K562 (cell line): Measurements from ENCODE around the gene ASB4. TPM values are rescaled to one million over a fixed set of nuclear protein-coding genes. Genes with fewer than 3 reads are reported as not detected.

Experiments
- ATAC-seq: fragments of 200-7000 bp; cut with Tn5 transposase; 3 replicates; pipeline ENCODE4 v1.9.1; 2020; ENCODE audit warnings: moderate library complexity
- BruUV-seq: library from RNA; stranded (reverse); fragments of 400-500 nt; replicated peaks from 2 replicates; lab custom pipeline; 2021; lab: Mats Ljungman, UMichigan
- CTCF ChIA-PET: fragments of 300-600 bp; formaldehyde crosslinking; extraction: SDS; loops from one replicate; lab custom pipeline; 2021; ENCODE audit warnings: low intra/inter-chr PET ratio; lab: Yijun Ruan, JAX
- POLR2A ChIA-PET: fragments of 300-600, 350-650 bp; sonication (Branson Sonifier 250); formaldehyde crosslinking; extraction: SDS; loops from one replicate; lab custom pipeline; 2021; ENCODE audit warnings: antibody characterized with exemption, inconsistent platforms; lab: Yijun Ruan, JAX
- DNase-seq, 4 experiments: peaks; one replicate each; pipeline versions ENCODE4 v3.0.0 to v3.0.0-alpha.2; 2011 to 2018; ENCODE audit warnings: low spot score in 3 of 4, mixed read lengths in 3 of 4; ENCODE audit errors: extremely low read depth in 1 of 4
- FAIRE-seq: peaks from 2 replicates; lab custom pipeline; 2011; peaks lifted over from hg19 to GRCh38; lab: Jason Lieb, UNC
- H2AFZ ChIP-seq: 2 replicates; pipeline ENCODE4 v1.6.0; 2011; ENCODE audit warnings: low read depth, low read length, control low read depth, inconsistent platforms
- H3K27ac ChIP-seq: fragments of 200-600 bp; 3 replicates; pipeline ENCODE4 v1.8.0; 2011; ENCODE audit warnings: low read depth, mild to moderate bottlenecking, control low read depth, inconsistent platforms, low read length, moderate library complexity, mixed read lengths; ENCODE audit errors: extremely low read depth
- H3K27me3 ChIP-seq, 2 experiments: fragments of 300-600 bp in 1 of 2; 2 replicates in 1 of 2; 3 replicates in 1 of 2; pipeline versions ENCODE4 v1.6.0 to v1.8.0; 2011; ENCODE audit warnings: inconsistent platforms in 2 of 2, low read length in 2 of 2, mild to moderate bottlenecking in 1 of 2, mixed read lengths in 1 of 2, moderate library complexity in 1 of 2; ENCODE audit not compliant: control insufficient read depth in 2 of 2, insufficient read depth in 2 of 2
- H3K36me3 ChIP-seq: fragments of 300-600 bp; 3 replicates; pipeline ENCODE4 v1.8.0; 2011; ENCODE audit warnings: mild to moderate bottlenecking, low read length, inconsistent platforms; ENCODE audit not compliant: control insufficient read depth, insufficient read depth
- H3K4me1 ChIP-seq, 2 experiments: fragments of 200-600 bp in 1 of 2; replicated peaks in 1 of 2; 2 replicates in 1 of 2; 3 replicates in 1 of 2; pipeline versions ENCODE4 v1.5.1 to v1.8.0; 2011; ENCODE audit warnings: inconsistent platforms in 2 of 2, low read length in 2 of 2, mild to moderate bottlenecking in 1 of 2, mixed read lengths in 1 of 2, moderate library complexity in 1 of 2; ENCODE audit not compliant: control insufficient read depth in 2 of 2, insufficient read depth in 2 of 2
- H3K4me2 ChIP-seq: 2 replicates; pipeline ENCODE4 v1.6.1; 2011; ENCODE audit warnings: low read length, control low read depth, inconsistent platforms, mixed read lengths; ENCODE audit not compliant: insufficient read depth
- H3K4me3 ChIP-seq: fragments of 200-600 bp; sonication (generic), shearing (Covaris generic); 2 replicates; pipeline ENCODE4 v1.5.1; 2016; ENCODE audit warnings: control low read depth, inconsistent platforms
- H3K79me2 ChIP-seq: fragments of 200-600 bp; 3 replicates; pipeline ENCODE4 v1.8.0; 2011; ENCODE audit warnings: low read length, inconsistent platforms; ENCODE audit not compliant: control insufficient read depth, insufficient read depth
- H3K9ac ChIP-seq, 2 experiments: 2 replicates each; pipeline versions ENCODE4 v1.6.0 to v1.6.1; 2011; ENCODE audit warnings: low read depth in 2 of 2, low read length in 2 of 2, control low read depth in 1 of 2, inconsistent platforms in 1 of 2, mild to moderate bottlenecking in 1 of 2, mixed read lengths in 1 of 2; ENCODE audit not compliant: insufficient read depth in 1 of 2
- H3K9me1 ChIP-seq: one replicate; pipeline ENCODE4 v1.6.0; 2011; ENCODE audit warnings: inconsistent platforms, mild to moderate bottlenecking, low read length, moderate library complexity; ENCODE audit not compliant: control insufficient read depth, insufficient read depth
- H3K9me3 ChIP-seq: replicated peaks from 2 replicates; pipeline ENCODE4 v1.5.1; 2011; ENCODE audit warnings: low read depth, low read length, inconsistent platforms; ENCODE audit not compliant: control insufficient read depth, insufficient read depth
- H4K20me1 ChIP-seq: replicated peaks from 2 replicates; pipeline ENCODE4 v1.6.1; 2011; ENCODE audit warnings: low read length, inconsistent platforms, mixed read lengths; ENCODE audit not compliant: control insufficient read depth, insufficient read depth
- ELF2 ChIP-seq: fragments of 250-450 bp; sonication (Bioruptor Pico); IDR thresholded peaks from 2 replicates; pipeline ENCODE4 v1.5.0; 2021; ENCODE audit warnings: mild to moderate bottlenecking
- FOSL1 ChIP-seq: fragments of 200-800 bp; sonication (Bioruptor generic); conservative IDR thresholded peaks from 2 replicates; pipeline ENCODE4 v1.6.1; 2016; ENCODE audit warnings: missing genetic modification characterization, missing compliant biosample characterization
- RB1 ChIP-seq: fragments of 450-650 bp; IDR thresholded peaks from 2 replicates; pipeline ENCODE4 v1.6.1; 2017; ENCODE audit warnings: low read depth, mild to moderate bottlenecking
- SMAD2 ChIP-seq: fragments of 150-350 bp; IDR thresholded peaks from 2 replicates; pipeline ENCODE4 v1.6.1; 2014; ENCODE audit warnings: low read depth, mild to moderate bottlenecking, low read length
- WGBS: fragments of 100-300 bp; shearing (Covaris generic); methylation state at CpG from one replicate; pipeline ENCODE4 v1.1.6; 2016; ENCODE audit warnings: low coverage, mixed read lengths; ENCODE audit not compliant: insufficient coverage; ENCODE audit errors: missing lambda C conversion rate; 5-methylcytosine and 5-hydroxymethylcytosine counted together
- in situ Hi-C: fragments of 300-500 bp; cut with MboI; formaldehyde crosslinking; loops from 4 replicates; pipeline ENCODE4 v1.15.0; 2018; ENCODE audit warnings: inconsistent platforms, mixed read lengths
- intact Hi-C: fragments of 100-400 bp; cut with micrococcal nuclease; formaldehyde crosslinking; loops from 2 replicates; pipeline ENCODE4 v1.14.2; 2022
- polyA plus RNA-seq, 8 experiments: library from polyadenylated mRNA; depleted of rRNA in 4 of 8; stranded (reverse) in 5 of 8; unstranded in 3 of 8; fragments of >200 nt; fragmentation: Nextera tagmentation in 2 of 8; fragmentation: Illumina TruSeq in 1 of 8; extraction: Ambion mirVana in 2 of 8; extraction: Trizol in 1 of 8; gene quantifications; 2 replicates each; pipeline versions ENCODE4 v1.2.1 to v1.2.3, GENCODE V29; 2011 to 2014; ENCODE audit warnings: inconsistent platforms in 1 of 8, missing spikeins in 1 of 8
- total RNA-seq, 7 experiments: library from RNA; depleted of rRNA in 6 of 7; stranded (reverse); fragments of >200 nt in 6 of 7; fragmentation: Illumina TruSeq in 2 of 7; extraction: Trizol in 2 of 7; gene quantifications; 2 replicates each; pipeline versions ENCODE4 v1.2.1 to v1.2.3, GENCODE V29; 2011 to 2021; ENCODE audit warnings: low replicate concordance in 1 of 7
- TF ChIP-seq, protein P1 (sequence below): fragments of 450-650 bp; IDR thresholded peaks from 2 replicates; pipeline ENCODE4 v1.6.1; 2016; ENCODE audit warnings: mild to moderate bottlenecking
- TF ChIP-seq, protein P2 (sequence below): sonication (generic); formaldehyde crosslinking; IDR thresholded peaks from 2 replicates; pipeline ENCODE4 v1.9.0; 2022; ENCODE audit warnings: mild to moderate bottlenecking, missing genetic modification reagents
- TF ChIP-seq, protein P3 (sequence below): sonication (generic); formaldehyde crosslinking; IDR thresholded peaks from 2 replicates; pipeline ENCODE4 v1.8.0; 2023; ENCODE audit warnings: mild to moderate bottlenecking, missing genetic modification reagents
- TF ChIP-seq, protein P4 (sequence below): fragments of 250-450 bp; sonication (Bioruptor Pico); IDR thresholded peaks from 2 replicates; pipeline ENCODE4 v1.5.0; 2021; ENCODE audit warnings: mild to moderate bottlenecking, moderate library complexity

ASB4 gene
- total and polyA plus RNA-seq, 9 of the 15 experiments (the other 6 are each of a cell fraction or from before 2014, with no cell fraction given) = 0.03 to 0.07 TPM; not detected in 7

DNA sequence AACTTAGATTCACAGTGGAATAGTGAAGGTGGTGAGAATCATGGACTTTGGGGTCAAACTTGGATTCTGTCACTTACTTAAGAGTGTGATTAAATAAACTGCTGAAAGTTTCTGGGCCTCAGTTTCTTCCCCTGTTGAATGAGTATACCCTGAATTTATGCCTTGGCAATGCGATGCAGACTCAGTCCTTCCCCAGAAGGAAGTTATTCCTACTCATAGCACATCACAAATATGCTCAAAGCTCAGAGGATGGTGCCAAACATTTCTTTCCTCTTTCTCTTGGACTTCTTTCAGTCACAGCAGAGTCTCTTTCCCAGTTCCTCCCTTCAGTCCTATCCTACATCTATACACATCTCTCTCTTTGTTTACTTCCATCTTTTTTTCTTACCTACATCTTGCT, 45.1 kb downstream of the ASB4 start:
- no peak overlapping the region for H3K4me3 ChIP-seq
- POLR2A ChIA-PET = no interaction called here
- H3K4me1 ChIP-seq = peaks cover 0 to 4% of the 10 kb centered on the region in 2 experiments; a peak in 1 of 5 replicates
- no peaks in the 10 kb centered on the region for H3K36me3 ChIP-seq
- H3K27me3 ChIP-seq = peaks cover 0 to 5% of the 10 kb centered on the region in 2 experiments; a peak in 1 of 5 replicates
- no peaks in the 10 kb centered on the region for H4K20me1 ChIP-seq
- ATAC-seq = no peak
- H3K9ac ChIP-seq = no peak overlapping the region
- no peak overlapping the region for H3K4me2 ChIP-seq
- CTCF ChIA-PET = no interaction called here
- no peak for DNase-seq
- no peak for FAIRE-seq
- no peaks in the 10 kb centered on the region for H3K9me3 ChIP-seq
- TF ChIP-seq, protein P1, sequence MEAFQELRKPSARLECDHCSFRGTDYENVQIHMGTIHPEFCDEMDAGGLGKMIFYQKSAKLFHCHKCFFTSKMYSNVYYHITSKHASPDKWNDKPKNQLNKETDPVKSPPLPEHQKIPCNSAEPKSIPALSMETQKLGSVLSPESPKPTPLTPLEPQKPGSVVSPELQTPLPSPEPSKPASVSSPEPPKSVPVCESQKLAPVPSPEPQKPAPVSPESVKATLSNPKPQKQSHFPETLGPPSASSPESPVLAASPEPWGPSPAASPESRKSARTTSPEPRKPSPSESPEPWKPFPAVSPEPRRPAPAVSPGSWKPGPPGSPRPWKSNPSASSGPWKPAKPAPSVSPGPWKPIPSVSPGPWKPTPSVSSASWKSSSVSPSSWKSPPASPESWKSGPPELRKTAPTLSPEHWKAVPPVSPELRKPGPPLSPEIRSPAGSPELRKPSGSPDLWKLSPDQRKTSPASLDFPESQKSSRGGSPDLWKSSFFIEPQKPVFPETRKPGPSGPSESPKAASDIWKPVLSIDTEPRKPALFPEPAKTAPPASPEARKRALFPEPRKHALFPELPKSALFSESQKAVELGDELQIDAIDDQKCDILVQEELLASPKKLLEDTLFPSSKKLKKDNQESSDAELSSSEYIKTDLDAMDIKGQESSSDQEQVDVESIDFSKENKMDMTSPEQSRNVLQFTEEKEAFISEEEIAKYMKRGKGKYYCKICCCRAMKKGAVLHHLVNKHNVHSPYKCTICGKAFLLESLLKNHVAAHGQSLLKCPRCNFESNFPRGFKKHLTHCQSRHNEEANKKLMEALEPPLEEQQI = no peak
- TF ChIP-seq, protein P2, sequence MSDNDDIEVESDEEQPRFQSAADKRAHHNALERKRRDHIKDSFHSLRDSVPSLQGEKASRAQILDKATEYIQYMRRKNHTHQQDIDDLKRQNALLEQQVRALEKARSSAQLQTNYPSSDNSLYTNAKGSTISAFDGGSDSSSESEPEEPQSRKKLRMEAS (CRISPR knock-in tag) = no peak
- TF ChIP-seq, protein P3, sequence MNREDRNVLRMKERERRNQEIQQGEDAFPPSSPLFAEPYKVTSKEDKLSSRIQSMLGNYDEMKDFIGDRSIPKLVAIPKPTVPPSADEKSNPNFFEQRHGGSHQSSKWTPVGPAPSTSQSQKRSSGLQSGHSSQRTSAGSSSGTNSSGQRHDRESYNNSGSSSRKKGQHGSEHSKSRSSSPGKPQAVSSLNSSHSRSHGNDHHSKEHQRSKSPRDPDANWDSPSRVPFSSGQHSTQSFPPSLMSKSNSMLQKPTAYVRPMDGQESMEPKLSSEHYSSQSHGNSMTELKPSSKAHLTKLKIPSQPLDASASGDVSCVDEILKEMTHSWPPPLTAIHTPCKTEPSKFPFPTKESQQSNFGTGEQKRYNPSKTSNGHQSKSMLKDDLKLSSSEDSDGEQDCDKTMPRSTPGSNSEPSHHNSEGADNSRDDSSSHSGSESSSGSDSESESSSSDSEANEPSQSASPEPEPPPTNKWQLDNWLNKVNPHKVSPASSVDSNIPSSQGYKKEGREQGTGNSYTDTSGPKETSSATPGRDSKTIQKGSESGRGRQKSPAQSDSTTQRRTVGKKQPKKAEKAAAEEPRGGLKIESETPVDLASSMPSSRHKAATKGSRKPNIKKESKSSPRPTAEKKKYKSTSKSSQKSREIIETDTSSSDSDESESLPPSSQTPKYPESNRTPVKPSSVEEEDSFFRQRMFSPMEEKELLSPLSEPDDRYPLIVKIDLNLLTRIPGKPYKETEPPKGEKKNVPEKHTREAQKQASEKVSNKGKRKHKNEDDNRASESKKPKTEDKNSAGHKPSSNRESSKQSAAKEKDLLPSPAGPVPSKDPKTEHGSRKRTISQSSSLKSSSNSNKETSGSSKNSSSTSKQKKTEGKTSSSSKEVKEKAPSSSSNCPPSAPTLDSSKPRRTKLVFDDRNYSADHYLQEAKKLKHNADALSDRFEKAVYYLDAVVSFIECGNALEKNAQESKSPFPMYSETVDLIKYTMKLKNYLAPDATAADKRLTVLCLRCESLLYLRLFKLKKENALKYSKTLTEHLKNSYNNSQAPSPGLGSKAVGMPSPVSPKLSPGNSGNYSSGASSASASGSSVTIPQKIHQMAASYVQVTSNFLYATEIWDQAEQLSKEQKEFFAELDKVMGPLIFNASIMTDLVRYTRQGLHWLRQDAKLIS = no peak
- TF ChIP-seq RB1 (no peak), SMAD2 (no peak), FOSL1 (tag) (no peak), ELF2 (CRISPR knock-in tag) (no peak)
- TF ChIP-seq, protein P4, sequence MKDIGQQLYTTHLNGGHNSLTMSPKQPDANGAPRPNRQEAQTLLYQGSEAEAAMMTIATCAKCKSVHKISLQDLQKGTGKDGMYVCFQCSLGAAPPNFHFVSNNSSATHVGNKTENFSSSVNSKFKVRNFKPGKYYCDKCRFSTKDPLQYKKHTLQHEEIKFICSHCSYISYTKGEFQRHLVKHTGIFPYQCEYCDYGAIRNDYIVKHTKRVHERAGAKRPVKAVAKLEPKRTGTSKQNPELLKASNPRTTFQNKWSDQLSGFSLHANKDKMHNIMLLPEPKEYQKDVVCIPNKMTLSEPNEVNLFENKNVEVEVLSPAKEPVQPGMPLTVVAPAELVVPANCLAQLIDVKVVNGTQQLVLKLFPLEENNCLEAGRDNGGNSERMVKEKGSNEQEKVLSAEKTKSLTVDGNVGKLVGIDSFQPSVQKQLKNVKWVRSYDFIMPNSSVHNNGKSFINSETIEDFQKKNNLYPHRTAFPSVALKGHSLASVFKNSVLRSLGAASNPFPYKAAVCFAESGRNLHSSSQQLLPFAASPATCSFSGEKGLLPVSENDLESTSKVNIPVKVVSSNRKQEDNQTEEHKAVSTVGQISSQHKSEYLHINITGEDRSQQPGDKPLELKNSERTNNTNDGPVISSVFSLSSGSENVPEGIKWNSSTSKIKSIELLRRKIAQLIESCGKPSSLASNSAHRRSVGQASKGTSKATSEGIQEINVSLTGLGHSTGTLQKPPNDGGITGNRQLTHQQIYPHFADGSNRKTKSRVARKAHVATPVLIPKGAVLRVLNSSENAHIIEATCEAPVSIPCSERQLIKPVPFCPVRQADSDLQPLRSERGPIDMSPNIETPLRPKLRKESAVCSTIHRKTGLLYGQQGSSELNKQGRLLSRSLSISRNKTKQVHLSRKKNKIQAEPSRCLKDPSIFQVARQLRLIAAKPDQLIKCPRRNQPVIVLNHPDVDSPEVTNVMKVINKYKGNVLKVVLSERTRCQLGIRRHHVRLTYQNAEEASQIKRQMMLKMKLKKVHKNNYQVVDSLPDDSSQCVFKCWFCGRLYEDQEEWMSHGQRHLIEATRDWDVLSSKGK (CRISPR knock-in tag) = no peak
- H3K9me1 ChIP-seq = no peaks in the 10 kb centered on the region
- BruUV-seq = no TSS peak
- in situ Hi-C loops = no loop called here
- no peak overlapping the region for H3K27ac ChIP-seq
- no peak overlapping the region for H2AFZ ChIP-seq
- 0% methylated on average over 1 of the region's 1 CpG for WGBS
- no peaks in the 10 kb centered on the region for H3K79me2 ChIP-seq
- intact Hi-C loops = no loop called here
